ENCODE results near the gene TRIM38. TPM values are rescaled to one million over a fixed set of nuclear protein-coding genes. Genes with fewer than 3 reads are reported as not detected.

The TRIM38 gene
- total RNA-seq, 4 donors from 2014 or later = 2.2 to 6.7 (median 4.6) TPM

GRCh38 chr6:26026833-26027490 is 64.4 kb downstream of the TRIM38 start:
- in situ Hi-C loops (cut with MboI; ENCODE audit: low sequenced_read_pairs in 4 of 4) (loop anchor here in 3 of 4 donors (25.0 kb wide), 3 partner anchors 260 to 1810 kb away; a partner anchor contains a TSS), intact Hi-C loops (cut with DNase I; ENCODE audit: low total_unique reads) (loop anchor here (2.0 to 10.0 kb wide), 5 partner anchors 16 to 1868 kb away; partner anchors contain the start of gene ZNF184)
- peak; percentile 60 to 61 for ATAC-seq

GRCh38 chr6:26027491-26028211 is 65.0 kb downstream of the TRIM38 start:
- DNase-seq (no peak), ATAC-seq (no peak)
- in situ Hi-C loops (cut with MboI; ENCODE audit: low sequenced_read_pairs in 4 of 4) (loop anchor here in 3 of 4 donors (25.0 kb wide), 3 partner anchors 260 to 1810 kb away; a partner anchor contains a TSS), intact Hi-C loops (cut with DNase I; ENCODE audit: low total_unique reads) (loop anchor here (2.0 to 10.0 kb wide), 5 partner anchors 15 to 1867 kb away; partner anchors contain the start of gene ZNF184)
- Histone ChIP-seq H3K27ac (peak overlapping the region; percentile 80 to 88 (median 83)), H3K4me3 (peak overlapping the region; percentile 46 to 65 (median 62)), H3K36me3 (no peaks in the 10 kb centered on the region), H3K27me3 (peaks cover 14 to 72% (median 21%) of the 10 kb centered on the region in 3 donors), H3K4me1 (peaks cover 8 to 23% of the 10 kb centered on the region in 2 donors), H3K9me3 (no peaks in the 10 kb centered on the region)
- TF ChIP-seq CTCF (IDR thresholded peaks at IDR 0.05 in 4 of 5, conservative IDR thresholded peaks at IDR 0.05 in 1 of 5) (no peak), POLR2A (IDR thresholded peaks at IDR 0.05) (no peak)

More at GRCh38 chr6:26026833-26027490, 64.4 kb downstream of the TRIM38 start:
- DNase-seq = peak; percentile 74 to 79
- Histone ChIP-seq H3K4me1 (peaks cover 5 to 16% of the 10 kb centered on the region in 2 donors), H3K9me3 (no peaks in the 10 kb centered on the region), H3K27ac (peak overlapping the region; percentile 80 to 88 (median 83)), H3K27me3 (peaks cover 7 to 72% (median 14%) of the 10 kb centered on the region in 3 donors), H3K36me3 (no peaks in the 10 kb centered on the region), H3K4me3 (peak overlapping the region; percentile 46 to 65 (median 62))
- TF ChIP-seq CTCF (IDR thresholded peaks at IDR 0.05 in 4 of 5, conservative IDR thresholded peaks at IDR 0.05 in 1 of 5) (no peak), POLR2A (IDR thresholded peaks at IDR 0.05) (peak; percentile 71 to 83)

GRCh38 chr6:26028212-26028745 is 65.7 kb downstream of the TRIM38 start:
- peaks cover 18 to 75% (median 27%) of the 10 kb centered on the region in 3 donors for H3K27me3 ChIP-seq
- in situ Hi-C loops (cut with MboI; ENCODE audit: low sequenced_read_pairs in 4 of 4) (loop anchor here in 3 of 4 donors (25.0 kb wide), 3 partner anchors 259 to 1809 kb away; a partner anchor contains a TSS), intact Hi-C loops (cut with DNase I; ENCODE audit: low total_unique reads) (loop anchor here (10.0 kb wide), 4 partner anchors 257 to 1867 kb away; partner anchors contain the start of gene ZNF184)
- ATAC-seq (no peak), DNase-seq (no peak)
- no peak overlapping the region for H3K27ac ChIP-seq
- H3K4me3 ChIP-seq = no peak overlapping the region
- peaks cover 14 to 29% of the 10 kb centered on the region in 2 donors for H3K4me1 ChIP-seq
- H3K9me3 ChIP-seq = no peaks in the 10 kb centered on the region
- TF ChIP-seq CTCF (IDR thresholded peaks at IDR 0.05 in 4 of 5, conservative IDR thresholded peaks at IDR 0.05 in 1 of 5) = no peak
- no peak for TF ChIP-seq POLR2A (IDR thresholded peaks at IDR 0.05)
- H3K36me3 ChIP-seq = no peaks in the 10 kb centered on the region

GRCh38 chr6:26028746-26029569 is 66.4 kb downstream of the TRIM38 start:
- no peaks in the 10 kb centered on the region for H3K36me3 ChIP-seq
- TF ChIP-seq POLR2A (IDR thresholded peaks at IDR 0.05) = no peak
- TF ChIP-seq CTCF (IDR thresholded peaks at IDR 0.05 in 4 of 5, conservative IDR thresholded peaks at IDR 0.05 in 1 of 5) = no peak
- ATAC-seq (no peak), DNase-seq (no peak)
- no peak overlapping the region for H3K27ac ChIP-seq
- no peaks in the 10 kb centered on the region for H3K9me3 ChIP-seq
- intact Hi-C loops (cut with DNase I; ENCODE audit: low total_unique reads) = loop anchor here (10.0 kb wide), 4 partner anchors 256 to 1866 kb away; partner anchors contain the start of gene ZNF184
- H3K4me1 ChIP-seq = peaks cover 14 to 29% of the 10 kb centered on the region in 2 donors
- peaks cover 18 to 79% (median 34%) of the 10 kb centered on the region in 3 donors for H3K27me3 ChIP-seq
- no peak overlapping the region for H3K4me3 ChIP-seq
- in situ Hi-C loops (cut with MboI; ENCODE audit: low sequenced_read_pairs in 4 of 4) = loop anchor here in 3 of 4 donors (25.0 kb wide), 3 partner anchors 258 to 1808 kb away; a partner anchor contains a TSS
